Stimulated activated CD4-positive, alpha-beta T cell treated with anti-CD3 and anti-CD28 coated beads, Interleukin-1b, Interleukin-23, amount 100 ng/mL, for 4 hours (primary cell): ENCODE measurements around the gene CAPN12.
"Not testable (repeated sequence)": the region's sequence is repeated elsewhere in the genome, so short reads cannot be mapped to it uniquely, and the experiment has no call there.

Source experiments
- DNase-seq, 2 donors: peaks; one replicate each; pipeline ENCODE4 v3.0.0-alpha.2; 2020; ENCODE audit warnings: low read depth in 2 of 2

Gene CAPN12

GRCh38 chr19:38771569-38771968 is 27.3 kb upstream of the CAPN12 start:
- not testable (repeated sequence) for DNase-seq

- not testable (repeated sequence) for DNase-seq
Measured at GRCh38 chr19:38770949-38771275, 26.6 kb upstream of the CAPN12 start.

- DNase-seq, result not testable (repeated sequence)
Measured at GRCh38 chr19:38770228-38770948, 26.1 kb upstream of the CAPN12 start.

- peak; percentile 86 to 93 for DNase-seq
Measured at GRCh38 chr19:38769635-38770211, 25.4 kb upstream of the CAPN12 start.

GRCh38 chr19:38766276-38767047 is 22.2 kb upstream of the CAPN12 start:
- no peak for DNase-seq

- DNase-seq, result no peak
Measured at GRCh38 chr19:38765214-38765613, 20.9 kb upstream of the CAPN12 start.

- DNase-seq, result no peak
Measured at GRCh38 chr19:38763795-38764220, 19.5 kb upstream of the CAPN12 start.

GRCh38 chr19:38761884-38762389 is 17.7 kb upstream of the CAPN12 start:
- DNase-seq, result not testable (repeated sequence)

- DNase-seq, result not testable (repeated sequence)
Measured at GRCh38 chr19:38760805-38761517, 16.7 kb upstream of the CAPN12 start.

- no peak for DNase-seq
Measured at GRCh38 chr19:38759590-38760003, 15.3 kb upstream of the CAPN12 start.

GRCh38 chr19:38754196-38754595 is 9.9 kb upstream of the CAPN12 start:
- not testable (repeated sequence) for DNase-seq

GRCh38 chr19:38753783-38754182 is 9.5 kb upstream of the CAPN12 start:
- not testable (repeated sequence) for DNase-seq

- DNase-seq, result no peak
Measured at GRCh38 chr19:38745316-38745715, 1.0 kb upstream of the CAPN12 start.

GRCh38 chr19:38744874-38745273 is 600 bp upstream of the CAPN12 start:
- no peak for DNase-seq

GRCh38 chr19:38743394-38744297 is 628 bp downstream of the CAPN12 start:
- no peak for DNase-seq

- no peak for DNase-seq
Measured at GRCh38 chr19:38742906-38743305, 1.4 kb downstream of the CAPN12 start.

GRCh38 chr19:38742296-38742695 is 2.0 kb downstream of the CAPN12 start:
- no peak for DNase-seq

GRCh38 chr19:38741670-38742069 is 2.6 kb downstream of the CAPN12 start:
- DNase-seq, result no peak

GRCh38 chr19:38740932-38741331 is 3.3 kb downstream of the CAPN12 start:
- DNase-seq, result no peak

- no peak for DNase-seq
Measured at GRCh38 chr19:38740257-38740592, 4.0 kb downstream of the CAPN12 start.
